Panc1 (cell line): ENCODE results near the gene CCDC174.

Source experiments
- CTCF ChIP-seq: fragments of 450-650 bp; IDR thresholded peaks from 2 replicates; pipeline ENCODE4 v1.5.1; 2017; ENCODE audit warnings: mild to moderate bottlenecking
- SIN3A ChIP-seq: IDR thresholded peaks from 2 replicates; pipeline ENCODE4 v1.6.1; 2012; ENCODE audit warnings: low read depth, mild to moderate bottlenecking, low read length, moderate library complexity, borderline replicate concordance; ENCODE audit not compliant: insufficient read depth

- TF ChIP-seq CTCF, result no peak
- TF ChIP-seq SIN3A, result no peak
Measured at GRCh38 chr3:14647976-14648955, 3.3 kb upstream of the CCDC174 start.
